ENCODE results near the gene C16orf87. TPM values are rescaled to one million over a fixed set of nuclear protein-coding genes. Genes with fewer than 3 reads are reported as not detected.

The C16orf87 gene
- total RNA-seq, 1 experiment from 2014 or later = 10.2 TPM

- no peaks in the 10 kb centered on the region for H3K27me3 ChIP-seq (ENCODE audit: insufficient read depth, low read length)
- BruUV-seq (replicated peaks) = no TSS peak
- H3K9ac ChIP-seq (ENCODE audit: low read length) = no peak overlapping the region
- H3K4me3 ChIP-seq (replicated peaks in 1 of 2; ENCODE audit: low read depth in 1 of 2, low read length in 2 of 2) = no peak overlapping the region
- no peak for DNase-seq (ENCODE audit: low read depth, low spot score)
- no peak overlapping the region for H3K4me2 ChIP-seq (ENCODE audit: low read length)
- RAD21 ChIA-PET (ENCODE audit: low non-redundant PET in 1 of 2, low total read pairs in 2 of 2, uncharacterized antibody in 2 of 2, unreplicated experiment in 2 of 2) = no interaction called here
- no peaks in the 10 kb centered on the region for H3K9me2 ChIP-seq (ENCODE audit: insufficient read depth)
- TF ChIP-seq EZH2 (IDR thresholded peaks at IDR 0.05) (no peak), SP1 (IDR thresholded peaks at IDR 0.05; ENCODE audit: low read depth) (no peak), MAX (IDR thresholded peaks at IDR 0.05) (no peak), YY1 (IDR thresholded peaks at IDR 0.05; ENCODE audit: extremely low read depth, insufficient replicate concordance, low read depth, low read length) (no peak), POLR2A (IDR thresholded peaks at IDR 0.05; ENCODE audit: borderline replicate concordance, extremely low read depth, insufficient read depth, insufficient read length) (no peak)
- H3K79me2 ChIP-seq (ENCODE audit: insufficient read depth, low read length) = no peaks in the 10 kb centered on the region
- H3K9me3 ChIP-seq (ENCODE audit: control insufficient read depth in 1 of 2, insufficient read depth in 1 of 2, low read depth in 1 of 2, low read length in 2 of 2) = no peaks in the 10 kb centered on the region
- POLR2A ChIA-PET = no interaction called here
- no peaks in the 10 kb centered on the region for H3K4me1 ChIP-seq (ENCODE audit: control insufficient read depth in 1 of 2, insufficient read depth in 2 of 2, low read length in 2 of 2)
- CTCF ChIA-PET = interaction anchor here (1.6 to 3.2 kb wide), 2 partner anchors 58 to 80 kb away, joined by 5 to 34 read pairs; no protein-coding TSS in a partner anchor
- no peaks in the 10 kb centered on the region for H4K20me1 ChIP-seq (ENCODE audit: insufficient read depth)
- H2AFZ ChIP-seq (ENCODE audit: low read depth, low read length, poor library complexity, severe bottlenecking) = no peak overlapping the region
- no peak for ATAC-seq
- H3K36me3 ChIP-seq (ENCODE audit: control insufficient read depth in 1 of 2, insufficient read depth in 2 of 2, low read length in 2 of 2) = no peaks in the 10 kb centered on the region
- no peak overlapping the region for H3K27ac ChIP-seq (ENCODE audit: low read depth, low read length)
- intact Hi-C loops (cut with micrococcal nuclease) = loop anchor here (10.0 kb wide), 1 partner anchor 1314 kb away; no protein-coding TSS in a partner anchor
Measured at GRCh38 chr16:46850619-46851555, 19.9 kb upstream of the C16orf87 start.

DNA sequence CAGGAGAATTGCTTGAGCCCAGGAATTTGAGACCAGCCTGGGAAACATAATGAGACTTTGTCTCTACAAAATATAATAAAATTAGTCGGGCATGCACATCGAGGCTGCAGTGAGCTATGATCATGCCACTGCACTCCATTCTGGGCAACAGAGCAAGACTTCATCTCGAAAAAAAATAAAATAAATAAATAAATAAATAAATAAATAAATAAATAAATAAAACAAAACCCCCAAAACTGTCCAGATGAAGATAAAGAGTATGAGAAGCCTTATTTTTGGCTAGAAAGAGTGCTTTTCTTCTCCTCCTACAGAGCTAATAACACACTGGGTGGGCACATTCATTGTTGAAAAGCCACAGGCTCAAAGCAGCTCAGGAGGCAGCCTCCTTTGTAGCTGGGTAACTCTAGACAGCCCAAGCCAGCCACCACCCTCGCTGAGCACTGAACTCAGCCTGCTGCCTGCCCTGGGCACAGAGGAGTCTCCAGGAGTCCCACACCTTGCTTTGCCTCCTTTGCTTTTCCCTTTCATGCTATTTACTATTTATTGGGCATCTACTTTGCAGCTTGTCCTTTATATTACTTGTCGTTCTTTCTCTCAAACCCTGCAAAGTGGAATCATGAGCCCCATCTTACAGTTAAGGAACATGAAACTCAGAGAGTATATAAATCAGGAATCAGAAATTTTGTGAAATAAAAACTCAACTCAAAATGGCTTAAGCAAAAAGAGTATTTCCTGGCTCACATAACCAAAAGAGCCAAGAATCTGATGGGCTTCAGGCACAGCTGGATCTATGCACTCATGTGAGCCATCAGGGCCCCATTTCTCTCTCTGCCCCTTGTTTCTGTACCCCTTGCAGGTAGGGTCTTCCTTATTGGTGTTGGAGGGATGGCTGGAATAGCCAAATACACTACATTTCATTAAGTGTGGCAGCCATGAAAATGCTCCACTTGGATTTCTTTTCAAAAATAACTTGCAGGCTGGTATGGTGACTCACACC lies 18.1 kb upstream of the C16orf87 start:
- Histone ChIP-seq H3K9ac (ENCODE audit: low read length) (no peak overlapping the region), H3K4me3 (replicated peaks in 1 of 2; ENCODE audit: low read depth in 1 of 2, low read length in 2 of 2) (no peak overlapping the region), H3K4me2 (ENCODE audit: low read length) (no peak overlapping the region), H4K20me1 (ENCODE audit: insufficient read depth) (no peaks in the 10 kb centered on the region), H3K27me3 (ENCODE audit: insufficient read depth, low read length) (no peaks in the 10 kb centered on the region), H3K9me2 (ENCODE audit: insufficient read depth) (no peaks in the 10 kb centered on the region), H3K79me2 (ENCODE audit: insufficient read depth, low read length) (no peaks in the 10 kb centered on the region), H3K27ac (ENCODE audit: low read depth, low read length) (no peak overlapping the region), H3K36me3 (ENCODE audit: control insufficient read depth in 1 of 2, insufficient read depth in 2 of 2, low read length in 2 of 2) (no peaks in the 10 kb centered on the region), H3K9me3 (ENCODE audit: control insufficient read depth in 1 of 2, insufficient read depth in 1 of 2, low read depth in 1 of 2, low read length in 2 of 2) (no peaks in the 10 kb centered on the region), H2AFZ (ENCODE audit: low read depth, low read length, poor library complexity, severe bottlenecking) (no peak overlapping the region), H3K4me1 (ENCODE audit: control insufficient read depth in 1 of 2, insufficient read depth in 2 of 2, low read length in 2 of 2) (no peaks in the 10 kb centered on the region)
- ATAC-seq = no peak
- no peak for DNase-seq (ENCODE audit: low read depth, low spot score)
- RAD21 ChIA-PET (ENCODE audit: low non-redundant PET in 1 of 2, low total read pairs in 2 of 2, uncharacterized antibody in 2 of 2, unreplicated experiment in 2 of 2) = no interaction called here
- no TSS peak for BruUV-seq (replicated peaks)
- CTCF ChIA-PET = interaction anchor here (1.2 kb wide), 1 partner anchor 175 kb away, joined by 4 read pairs; no protein-coding TSS in a partner anchor
- POLR2A ChIA-PET = no interaction called here
- intact Hi-C loops (cut with micrococcal nuclease) = no loop called here
- TF ChIP-seq CEBPB (IDR thresholded peaks at IDR 0.05; ENCODE audit: low read depth) = no peak
- TF ChIP-seq ELF1 (IDR thresholded peaks at IDR 0.05; ENCODE audit: borderline replicate concordance, low read depth) = no peak
- no peak for TF ChIP-seq EGR1 (IDR thresholded peaks at IDR 0.05; ENCODE audit: low read depth)
- TF ChIP-seq YY1 (IDR thresholded peaks at IDR 0.05; ENCODE audit: extremely low read depth, insufficient replicate concordance, low read depth, low read length) = no peak
- TF ChIP-seq SIN3A (IDR thresholded peaks at IDR 0.05; ENCODE audit: low read depth) = no peak
- no peak for TF ChIP-seq MAX (IDR thresholded peaks at IDR 0.05)
- TF ChIP-seq FOSL1 (IDR thresholded peaks at IDR 0.05; ENCODE audit: low read depth) = no peak
- TF ChIP-seq RAD21 (IDR thresholded peaks at IDR 0.05; ENCODE audit: low read depth) = no peak
- TF ChIP-seq CTCF (IDR thresholded peaks at IDR 0.05 in 2 of 3, conservative IDR thresholded peaks at IDR 0.05 in 1 of 3; ENCODE audit: borderline replicate concordance in 1 of 3, insufficient read depth in 1 of 3, low read depth in 2 of 3, low read length in 2 of 3) = no peak
- TF ChIP-seq CBX3 (IDR thresholded peaks at IDR 0.05; ENCODE audit: low read depth) = no peak
- TF ChIP-seq POLR2AphosphoS5 (IDR thresholded peaks at IDR 0.05; ENCODE audit: low read depth, low read length) = no peak
- no peak for TF ChIP-seq JUND (IDR thresholded peaks at IDR 0.05)
- TF ChIP-seq ZFX (IDR thresholded peaks at IDR 0.05) = no peak
- no peak for TF ChIP-seq SP1 (IDR thresholded peaks at IDR 0.05; ENCODE audit: low read depth)

All from HCT116 (cell line).